Esophagus mucosa (tissue), 1 donor: Measurements from ENCODE around the gene IZUMO1R. TPM values are rescaled to one million over a fixed set of nuclear protein-coding genes. Genes with fewer than 3 reads are reported as not detected.
A peak's percentile ranks its signal among the peaks of the same experiment; 100 is the strongest.
"Not testable (repeated sequence)": the region's sequence is repeated elsewhere in the genome, so short reads cannot be mapped to it uniquely, and the experiment has no call there.

Source experiments
- ATAC-seq: fragments of 200-7000 bp; cut with Tn5 transposase; one replicate; pipeline ENCODE4 v1.9.1; 2020
- total RNA-seq: library from RNA; stranded (reverse); gene quantifications from one replicate; pipeline ENCODE4 v1.2.4, GENCODE V29; 2023
- donor health status: DM: yes; HTN: yes; CAD: no.

The IZUMO1R gene
- total RNA-seq, 1 donor from 2014 or later: not detected

DNA sequence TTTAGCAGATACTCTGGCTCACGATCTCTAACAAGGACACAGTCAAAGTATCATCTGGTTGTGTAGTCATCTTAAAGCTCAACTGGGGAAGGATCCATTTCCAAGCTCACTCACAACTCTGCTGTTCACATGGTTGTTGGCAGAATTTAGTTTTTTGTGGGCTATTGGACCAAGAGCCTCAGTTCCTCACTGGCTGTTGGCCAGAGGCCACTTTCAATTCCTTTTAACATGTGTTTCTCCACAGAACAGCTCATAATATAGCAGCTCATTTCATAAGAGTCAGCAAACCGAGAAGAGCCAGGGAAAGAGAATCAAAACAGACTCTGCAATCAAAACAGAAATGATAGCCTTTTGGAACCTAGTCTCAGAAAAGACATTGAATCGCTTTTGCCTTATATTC, 22.6 kb downstream of the IZUMO1R start:
- no peak for ATAC-seq

DNA sequence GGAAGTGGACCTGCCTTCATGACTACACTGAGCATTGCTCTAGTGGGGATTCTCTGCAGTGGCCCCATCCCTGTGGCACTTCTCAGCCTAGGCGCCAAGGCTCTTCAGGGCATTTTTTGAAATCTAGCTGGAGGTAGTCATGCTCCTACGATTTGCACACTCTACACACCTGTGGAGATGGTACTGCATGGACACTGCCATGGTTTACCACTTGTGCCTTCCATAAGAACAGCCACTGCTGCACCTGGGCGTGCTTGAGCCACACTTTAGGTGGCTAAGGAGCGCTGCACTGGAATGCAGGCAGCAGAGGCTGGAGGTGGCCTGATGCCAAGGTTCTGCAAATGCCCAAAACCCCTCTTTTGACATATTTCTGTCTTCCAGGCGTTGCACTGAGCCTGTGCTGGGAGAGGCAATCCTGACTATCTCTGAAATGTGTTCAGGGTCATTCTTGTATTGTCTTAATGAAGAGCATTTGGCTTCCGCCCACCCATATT, 24.3 kb downstream of the IZUMO1R start:
- no peak for ATAC-seq

DNA sequence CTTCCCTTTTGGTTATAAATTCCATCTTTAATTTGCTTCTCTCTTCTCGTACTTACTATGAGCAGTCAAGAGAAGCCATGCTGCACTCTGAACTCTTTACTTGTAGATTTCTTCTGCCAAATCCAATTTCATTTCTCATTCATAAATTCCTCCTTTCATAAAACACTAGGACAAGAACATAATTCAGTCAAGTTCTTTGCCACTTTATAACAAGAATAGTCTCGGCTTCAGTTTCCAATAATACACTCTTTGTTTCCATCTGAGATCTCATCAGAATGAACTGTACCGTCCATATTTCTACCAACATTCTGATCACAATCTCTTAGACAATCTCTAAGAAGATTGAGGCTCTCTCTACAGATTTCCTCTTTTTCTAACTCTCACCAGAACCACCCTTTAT, 25.1 kb downstream of the IZUMO1R start:
- ATAC-seq: no peak

DNA sequence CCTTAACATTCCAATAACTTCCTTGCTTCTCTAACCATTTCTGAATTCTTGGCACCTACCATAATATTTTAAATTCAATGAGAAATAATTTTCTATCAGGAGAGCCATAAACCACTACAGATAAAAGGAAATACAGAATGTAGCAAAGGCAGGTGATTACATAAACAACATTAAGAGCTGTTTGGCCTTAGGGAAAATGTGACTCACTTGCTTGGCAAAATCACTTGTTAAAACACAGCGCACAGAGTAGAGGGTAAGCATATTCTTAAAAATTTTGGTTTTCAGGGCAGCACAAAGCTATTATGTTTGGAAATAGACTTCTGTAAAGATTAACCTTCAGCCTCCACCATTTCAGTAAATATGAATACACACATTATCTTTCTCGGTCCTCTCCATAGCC, 26.4 kb downstream of the IZUMO1R start:
- peak; percentile 48 for ATAC-seq

DNA sequence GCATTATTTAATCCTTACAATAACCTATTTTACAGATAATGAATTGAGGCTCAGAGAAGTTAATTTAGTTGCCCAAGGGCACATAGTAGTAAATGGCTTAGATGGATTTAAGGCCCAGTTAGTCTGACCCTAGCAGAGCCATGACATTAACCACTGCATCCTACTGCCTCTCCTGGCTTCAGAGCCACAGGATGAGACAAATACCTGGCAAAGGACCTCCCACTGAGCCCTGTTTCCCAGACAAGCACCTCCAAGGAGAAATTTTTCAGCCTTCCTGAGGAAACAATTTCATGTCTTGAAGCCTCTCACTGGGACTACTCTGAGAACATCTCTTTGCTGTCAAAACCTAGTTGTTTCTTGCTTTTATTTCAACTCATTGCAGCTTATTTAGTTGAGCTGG, 28.4 kb downstream of the IZUMO1R start:
- ATAC-seq: no peak

DNA sequence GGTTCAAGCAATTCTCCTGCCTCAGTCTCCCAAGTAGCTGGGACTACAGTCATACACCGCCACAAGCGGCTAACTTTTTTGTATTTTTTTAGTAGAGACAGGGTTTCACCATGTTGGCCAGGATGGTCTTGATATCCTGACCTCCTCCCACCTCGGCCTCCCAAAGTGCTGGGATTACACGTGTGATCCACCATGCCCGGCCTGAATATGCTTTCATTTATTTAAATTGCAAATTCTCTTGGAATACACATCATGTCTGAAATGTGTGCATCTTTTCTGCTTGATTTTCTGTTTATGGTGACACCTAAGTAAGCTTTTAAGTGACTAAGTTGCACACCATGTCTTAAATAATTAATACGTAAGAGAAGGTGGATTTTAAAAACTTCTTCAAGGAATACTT, 31.7 kb downstream of the IZUMO1R start:
- ATAC-seq: no peak

DNA sequence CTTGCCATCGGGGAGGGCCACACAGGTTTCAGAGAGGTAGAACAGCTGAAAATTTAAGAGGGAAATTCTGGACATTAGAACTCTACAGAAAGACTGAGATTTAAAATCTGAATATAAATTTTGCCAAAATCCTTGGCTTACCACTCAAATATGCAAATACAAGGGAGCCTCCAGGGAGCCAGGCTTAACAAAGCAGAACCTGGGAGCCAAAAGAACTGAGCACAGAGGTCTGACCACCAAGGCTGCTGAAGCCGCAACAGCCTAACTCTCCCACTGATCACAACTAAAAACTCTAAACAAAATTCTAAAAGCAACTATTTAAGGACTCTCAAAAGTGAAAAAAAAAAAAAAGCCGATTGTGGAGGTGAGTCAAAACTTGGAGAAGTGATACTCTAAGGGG, 34.3 kb downstream of the IZUMO1R start:
- no peak for ATAC-seq

DNA sequence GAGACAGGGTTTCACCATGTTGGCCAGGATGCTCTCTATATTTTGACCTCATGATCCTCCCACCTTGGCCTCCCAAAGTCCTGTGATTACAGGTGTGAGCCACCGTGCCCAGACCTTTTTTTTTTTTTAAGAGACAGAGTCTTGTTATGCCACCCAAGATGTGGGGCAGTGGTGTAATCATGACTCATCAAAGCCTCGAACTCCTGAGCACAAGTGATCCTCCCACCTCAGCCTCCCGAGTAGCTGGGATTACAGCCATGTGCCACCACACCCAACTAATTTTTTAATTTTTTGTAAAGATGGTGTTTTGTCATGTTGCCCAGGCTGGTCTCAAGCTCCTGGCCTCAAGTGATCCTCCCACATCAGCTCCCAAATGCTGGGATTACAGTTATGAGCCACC, 37.9 kb downstream of the IZUMO1R start:
- no peak for ATAC-seq

DNA sequence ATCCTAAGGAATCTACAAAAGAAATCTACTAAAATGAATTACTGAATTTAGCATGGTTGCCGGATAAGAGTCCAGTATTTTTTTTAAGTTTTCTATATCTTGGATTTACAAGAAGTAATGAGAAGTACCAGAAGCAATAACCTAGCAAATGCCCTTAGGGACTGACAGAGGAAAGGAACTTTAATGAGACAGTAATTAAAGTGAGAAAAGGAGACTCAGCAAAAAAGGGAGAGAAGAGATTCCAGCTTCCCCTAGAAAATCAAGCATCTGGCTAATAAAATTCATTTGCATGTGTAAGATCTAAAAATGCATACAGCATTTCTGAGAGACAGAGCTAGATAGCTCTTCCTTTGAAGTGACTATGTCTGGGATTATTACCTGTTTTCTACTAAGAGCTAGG, 39.1 kb downstream of the IZUMO1R start:
- no peak for ATAC-seq

DNA sequence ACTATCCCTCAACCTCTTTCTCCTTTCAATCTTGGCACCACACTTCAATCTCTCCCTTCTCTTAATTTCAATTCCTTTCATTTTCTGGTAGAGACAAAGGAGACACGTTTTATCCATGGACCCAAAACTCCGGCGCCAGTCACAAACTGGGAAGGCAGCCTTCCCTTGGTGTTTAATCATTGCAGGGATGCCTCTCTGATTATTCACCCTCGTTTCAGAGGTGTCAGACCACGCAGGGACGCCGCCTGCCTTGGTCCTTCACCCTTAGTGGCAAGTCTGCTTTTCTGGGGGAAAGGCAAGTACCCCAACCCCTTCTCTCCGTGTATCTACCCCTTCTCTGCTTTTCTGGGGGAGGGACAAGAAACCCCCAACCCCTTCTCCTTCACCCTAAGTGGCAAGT, 41.9 kb downstream of the IZUMO1R start:
- not testable (repeated sequence) for ATAC-seq

DNA sequence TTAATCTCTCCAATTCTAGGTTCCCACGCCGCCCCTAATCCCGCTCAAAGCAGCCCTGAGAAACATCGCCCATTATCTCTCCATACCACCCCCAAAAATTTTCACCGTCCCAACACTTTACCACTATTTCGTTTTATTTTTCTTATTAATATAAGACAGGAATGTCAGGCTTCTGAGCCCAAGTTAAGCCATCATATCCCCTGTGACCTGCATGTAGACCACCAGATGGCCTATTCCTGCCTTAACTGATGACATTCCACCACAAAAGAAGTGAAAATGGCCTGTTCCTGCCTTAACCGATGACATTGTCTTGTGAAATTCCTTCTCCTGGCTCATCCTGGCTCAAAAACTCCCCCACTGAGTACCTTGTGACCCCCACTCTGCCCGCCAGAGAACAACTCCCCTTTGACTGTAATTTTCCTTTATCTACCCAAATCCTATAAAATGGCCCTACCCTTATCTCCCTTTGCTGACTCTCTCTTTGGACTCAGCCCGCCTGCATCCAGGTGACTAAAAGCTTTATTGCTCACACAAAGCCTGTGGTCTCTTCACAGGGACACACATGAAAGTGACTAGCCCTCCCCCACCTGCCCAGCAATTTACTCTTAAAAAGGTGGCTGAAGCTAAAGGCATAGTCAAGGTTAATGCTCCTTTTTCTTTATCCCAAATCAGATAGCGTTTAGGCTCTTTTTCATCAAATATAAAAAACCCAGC, 46.6 kb downstream of the IZUMO1R start:
- ATAC-seq: not testable (repeated sequence)

Other genes starting within 250 kb of the IZUMO1R start
- gene PANX1, start 175.7 kb upstream of the IZUMO1R start, total RNA-seq: 10.9 TPM
- not detected for gene GPR83, start 96.8 kb downstream of the IZUMO1R start, total RNA-seq
- gene MRE11, start 189.3 kb downstream of the IZUMO1R start, total RNA-seq: 13.3 TPM
- gene ANKRD49, start 189.4 kb downstream of the IZUMO1R start, total RNA-seq: 7.0 TPM
- not detected for gene C11orf97, start 207.9 kb downstream of the IZUMO1R start, total RNA-seq
- gene FUT4, start 239.3 kb downstream of the IZUMO1R start, total RNA-seq: 1.4 TPM